Endothelial cell of umbilical vein (primary cell): ENCODE measurements around the gene LIPH. TPM values are rescaled to one million over a fixed set of nuclear protein-coding genes. Genes with fewer than 3 reads are reported as not detected.

Experiments used
- BruUV-seq: library from RNA; stranded (reverse); fragments of 400-500 nt; replicated peaks from 2 replicates; lab custom pipeline; 2021; lab: Mats Ljungman, UMichigan
- CTCF ChIA-PET: fragments of 300-600, 350-600 bp; sonication (Branson Sonifier 250); formaldehyde crosslinking; loops from one replicate; lab custom pipeline; 2021; ENCODE audit warnings: antibody characterized with exemption, inconsistent platforms; lab: Charles Lee
- POLR2A ChIA-PET: fragments of 300-600, 350-600 bp; sonication (Branson Sonifier 250); formaldehyde crosslinking; loops from one replicate; lab custom pipeline; 2021; ENCODE audit warnings: antibody characterized with exemption, inconsistent platforms; lab: Charles Lee
- DNase-seq: peaks from one replicate; pipeline ENCODE4 v3.0.0-alpha.2; 2011; ENCODE audit warnings: low read depth, low spot score
- FAIRE-seq: peaks from 2 replicates; lab custom pipeline; 2011; peaks lifted over from hg19 to GRCh38; lab: Jason Lieb, UNC
- H2AFZ ChIP-seq: 2 replicates; pipeline ENCODE4 v1.6.0; 2012; ENCODE audit warnings: low read depth, low read length, control low read depth, inconsistent platforms
- H3K27ac ChIP-seq: 2 replicates; pipeline ENCODE4 v1.5.1; 2011; ENCODE audit warnings: low read depth, mild to moderate bottlenecking, control low read depth, low read length, moderate library complexity; ENCODE audit not compliant: insufficient read depth
- H3K27me3 ChIP-seq, 2 experiments: 2 replicates each; pipeline versions ENCODE4 v1.6.0 to v1.6.1; 2011; ENCODE audit warnings: low read length in 2 of 2, mixed read lengths in 1 of 2; ENCODE audit not compliant: control insufficient read depth in 2 of 2, insufficient read depth in 2 of 2
- H3K36me3 ChIP-seq, 2 experiments: 2 replicates in 1 of 2; 3 replicates in 1 of 2; pipeline ENCODE4 v1.5.1; 2011; ENCODE audit warnings: low read length in 2 of 2, mild to moderate bottlenecking in 1 of 2, moderate library complexity in 1 of 2; ENCODE audit not compliant: control insufficient read depth in 2 of 2, insufficient read depth in 2 of 2; ENCODE audit errors: extremely low read depth in 1 of 2
- H3K4me1 ChIP-seq: 3 replicates; pipeline ENCODE4 v1.5.1; 2011; ENCODE audit warnings: mild to moderate bottlenecking, low read length; ENCODE audit not compliant: control insufficient read depth, insufficient read depth; ENCODE audit errors: extremely low read depth
- H3K4me2 ChIP-seq: 2 replicates; pipeline ENCODE4 v1.6.1; 2011; ENCODE audit warnings: low read length, control low read depth, mixed read lengths; ENCODE audit not compliant: insufficient read depth
- H3K4me3 ChIP-seq, 3 experiments: fragments of 200-600 bp in 1 of 3; sonication (generic), shearing (Covaris generic) in 1 of 3; replicated peaks in 1 of 3; 2 replicates each; pipeline ENCODE4 v1.5.1; 2011 to 2016; ENCODE audit warnings: control low read depth in 3 of 3, low read length in 3 of 3, mild to moderate bottlenecking in 2 of 3, inconsistent platforms in 1 of 3, low read depth in 1 of 3, moderate library complexity in 1 of 3; ENCODE audit not compliant: insufficient read depth in 1 of 3
- H3K79me2 ChIP-seq: 2 replicates; pipeline ENCODE4 v1.6.0; 2012; ENCODE audit warnings: low read length, inconsistent platforms; ENCODE audit not compliant: control insufficient read depth, insufficient read depth
- H3K9ac ChIP-seq: replicated peaks from 2 replicates; pipeline ENCODE3; 2011; ENCODE audit warnings: low read length, control low read depth; ENCODE audit not compliant: insufficient read depth; ENCODE audit errors: extremely low read depth
- H3K9me1 ChIP-seq: replicated peaks from 3 replicates; pipeline ENCODE4 v1.6.0; 2011; ENCODE audit warnings: mild to moderate bottlenecking, low read length; ENCODE audit not compliant: control insufficient read depth, insufficient read depth; ENCODE audit errors: extremely low read depth
- H3K9me3 ChIP-seq: replicated peaks from 2 replicates; pipeline ENCODE4 v1.5.1; 2012; ENCODE audit warnings: low read length, inconsistent platforms; ENCODE audit not compliant: control insufficient read depth, insufficient read depth
- H4K20me1 ChIP-seq: replicated peaks from 2 replicates; pipeline ENCODE3; 2011; ENCODE audit warnings: mild to moderate bottlenecking, low read length; ENCODE audit not compliant: control insufficient read depth, insufficient read depth; ENCODE audit errors: extremely low read depth
- CTCF ChIP-seq, 2 donors: IDR thresholded peaks; 1 replicate in 1 of 2; 2 replicates in 1 of 2; pipeline ENCODE4 v1.5.1; 2011; ENCODE audit warnings: low read length in 2 of 2, mild to moderate bottlenecking in 2 of 2, moderate library complexity in 2 of 2, control low read depth in 1 of 2, inconsistent platforms in 1 of 2, low read depth in 1 of 2; ENCODE audit not compliant: insufficient read depth in 1 of 2; ENCODE audit errors: extremely low read depth in 1 of 2
- EZH2 ChIP-seq: IDR thresholded peaks from 2 replicates; pipeline ENCODE4 v1.6.1; 2012; ENCODE audit warnings: borderline replicate concordance, low read depth, mild to moderate bottlenecking, moderate library complexity, low read length, inconsistent platforms; ENCODE audit not compliant: severe bottlenecking
- FOS ChIP-seq: IDR thresholded peaks from 2 replicates; pipeline ENCODE4 v1.6.1; 2011; ENCODE audit warnings: mild to moderate bottlenecking, low read length, moderate library complexity, borderline replicate concordance; ENCODE audit not compliant: insufficient read depth
- GATA2 ChIP-seq: IDR thresholded peaks from 2 replicates; pipeline ENCODE4 v1.7.0; 2011; ENCODE audit warnings: low read depth, mild to moderate bottlenecking, moderate library complexity, mixed read lengths, low read length; ENCODE audit not compliant: insufficient read length, insufficient read depth
- JUN ChIP-seq: IDR thresholded peaks from 2 replicates; pipeline ENCODE4 v1.6.1; 2011; ENCODE audit warnings: borderline replicate concordance, low read depth; ENCODE audit not compliant: insufficient read length, insufficient read depth
- MAX ChIP-seq: IDR thresholded peaks from 2 replicates; pipeline ENCODE4 v1.6.1; 2011; ENCODE audit not compliant: insufficient read depth, insufficient read length
- MYC ChIP-seq: IDR thresholded peaks from one replicate; pipeline ENCODE4 v1.6.1; 2011; ENCODE audit warnings: mild to moderate bottlenecking, low read depth, low read length
- POLR2A ChIP-seq: IDR thresholded peaks from 2 replicates; pipeline ENCODE4 v1.6.1; 2012; ENCODE audit warnings: low read depth, mild to moderate bottlenecking, control low read depth, low read length
- POLR2AphosphoS5 ChIP-seq: IDR thresholded peaks from 2 replicates; pipeline ENCODE4 v1.6.1; 2012; ENCODE audit warnings: low read depth, mild to moderate bottlenecking, control low read depth, low read length, moderate library complexity; ENCODE audit not compliant: insufficient read depth
- dilution Hi-C: fragments of 300-500 bp; cut with MboI; formaldehyde crosslinking; loops from one replicate; pipeline ENCODE4 v1.15.0; 2019; ENCODE audit warnings: low sequenced_read_pairs; ENCODE audit not compliant: extremely low pct_ligation_motif_present
- intact Hi-C: fragments of 100-400 bp; cut with micrococcal nuclease; formaldehyde crosslinking; loops from one replicate; pipeline ENCODE4 v1.10.0; 2022
- polyA plus RNA-seq, 4 experiments: library from polyadenylated mRNA; depleted of rRNA in 3 of 4; stranded (reverse) in 3 of 4; unstranded in 1 of 4; fragments of >200 nt; gene quantifications; 2 replicates each; pipeline versions ENCODE4 v1.2.1 to v1.2.3, GENCODE V29; 2011 to 2012; ENCODE audit warnings: missing spikeins in 1 of 4
- total RNA-seq: library from RNA; stranded (reverse); gene quantifications from 2 replicates; pipeline ENCODE4 v1.2.3, GENCODE V29; 2021

LIPH gene
- total and polyA plus RNA-seq, 2 donors (not counting 3 experiments of a cell fraction or from before 2014, with no cell fraction given): not detected

GRCh38 chr3:185473290-185473815 lies 79.0 kb downstream of the LIPH start:
- H3K36me3 ChIP-seq: no peaks in the 10 kb centered on the region
- no peak overlapping the region for H3K4me2 ChIP-seq
- FAIRE-seq: no peak

More at GRCh38 chr3:185473290-185473815, 79.0 kb downstream of the LIPH start:
- H3K9ac ChIP-seq: no peak overlapping the region
- dilution Hi-C loops (no loop called here), intact Hi-C loops (no loop called here)
- no peak for DNase-seq
- no peaks in the 10 kb centered on the region for H3K4me1 ChIP-seq
- no peak for TF ChIP-seq GATA2
- no peak for TF ChIP-seq CTCF (IDR thresholded peaks at IDR 0.05; ENCODE audit: extremely low read depth in 1 of 2, insufficient read depth in 1 of 2, low read depth in 1 of 2, low read length in 2 of 2)
- no peak for TF ChIP-seq MAX
- TF ChIP-seq MYC: no peak
- no peak for TF ChIP-seq EZH2
- no peak for TF ChIP-seq JUN
- no peak for TF ChIP-seq FOS
- TF ChIP-seq POLR2AphosphoS5: no peak
- no peak for TF ChIP-seq POLR2A
- no peaks in the 10 kb centered on the region for H3K27me3 ChIP-seq
- H3K9me1 ChIP-seq: no peaks in the 10 kb centered on the region
- H4K20me1 ChIP-seq: no peaks in the 10 kb centered on the region
- CTCF ChIA-PET: interaction anchor here (1.7 kb wide), 1 partner anchor 86 kb away, joined by 4 read pairs; no protein-coding TSS in a partner anchor
- BruUV-seq: no TSS peak
- POLR2A ChIA-PET: no interaction called here
- H3K79me2 ChIP-seq: no peaks in the 10 kb centered on the region
- H3K27ac ChIP-seq: no peak overlapping the region
- no peak overlapping the region for H3K4me3 ChIP-seq
- no peak overlapping the region for H2AFZ ChIP-seq
- no peaks in the 10 kb centered on the region for H3K9me3 ChIP-seq
